ENCODE measurements around the gene TPSAB1. TPM values are rescaled to one million over a fixed set of nuclear protein-coding genes. Genes with fewer than 3 reads are reported as not detected.

Gene TPSAB1
- total RNA-seq, 2 experiments from 2014 or later: not detected

DNA sequence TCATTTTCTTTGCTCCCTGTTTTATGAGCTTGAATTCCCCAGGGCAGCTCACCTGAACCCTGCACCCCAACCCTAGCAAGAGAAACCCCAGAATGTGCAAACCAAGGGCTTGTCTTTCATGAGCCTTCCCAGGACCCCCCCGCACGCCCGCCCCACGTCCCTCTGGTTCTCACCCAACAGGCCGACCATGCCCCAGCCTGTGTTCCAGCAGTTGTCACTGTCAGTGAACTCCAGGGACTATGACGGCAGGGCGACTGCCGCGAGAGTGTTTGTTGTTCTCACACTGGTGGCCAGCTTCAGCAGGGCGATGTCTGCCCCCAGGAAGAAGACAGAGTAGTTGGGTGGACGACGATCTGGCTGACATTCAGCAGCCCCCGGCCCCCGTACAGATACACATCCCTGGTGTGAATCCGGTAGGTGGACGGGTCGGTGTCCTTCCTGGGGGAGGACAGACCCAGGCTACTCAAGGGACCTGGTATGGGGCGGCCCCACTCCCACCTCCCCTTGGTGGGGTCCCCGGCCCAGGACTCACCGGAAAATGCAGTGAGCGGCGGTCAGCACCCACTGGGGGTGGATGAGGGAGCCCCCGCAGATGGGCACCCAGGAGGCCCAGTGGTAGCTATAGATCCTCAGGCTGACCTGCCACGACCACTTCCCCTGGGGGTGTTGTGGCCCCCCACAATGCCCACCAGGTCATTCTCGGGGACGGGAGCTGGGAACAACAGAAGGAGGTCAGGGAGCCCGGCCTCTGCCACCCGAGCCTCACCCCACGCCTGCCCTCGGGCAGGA lies 35.5 kb downstream of the TPSAB1 start:
- Histone ChIP-seq H3K4me2 (ENCODE audit: low read length) (no peak overlapping the region), H3K9me2 (ENCODE audit: insufficient read depth, low read length) (no peaks in the 10 kb centered on the region), H2AFZ (ENCODE audit: low read length) (no peak overlapping the region), H3K9me3 (ENCODE audit: low read length) (no peaks in the 10 kb centered on the region), H3K36me3 (ENCODE audit: insufficient read depth, low read length) (no peaks in the 10 kb centered on the region), H4K20me1 (ENCODE audit: insufficient read depth, low read length) (no peaks in the 10 kb centered on the region), H3K27ac (ENCODE audit: low read depth, low read length, poor library complexity, severe bottlenecking) (no peak overlapping the region), H3K4me1 (ENCODE audit: insufficient read depth, low read length, poor library complexity, severe bottlenecking) (no peaks in the 10 kb centered on the region), H3K79me2 (ENCODE audit: insufficient read depth, low read depth, low read length) (no peaks in the 10 kb centered on the region), H3K4me3 (ENCODE audit: low read depth, low read length, poor library complexity, severe bottlenecking) (no peak overlapping the region)
- no peak for TF ChIP-seq EZH2phosphoT487 (IDR thresholded peaks at IDR 0.05; ENCODE audit: borderline replicate concordance, low read depth, low read length)
- TF ChIP-seq, protein P1, sequence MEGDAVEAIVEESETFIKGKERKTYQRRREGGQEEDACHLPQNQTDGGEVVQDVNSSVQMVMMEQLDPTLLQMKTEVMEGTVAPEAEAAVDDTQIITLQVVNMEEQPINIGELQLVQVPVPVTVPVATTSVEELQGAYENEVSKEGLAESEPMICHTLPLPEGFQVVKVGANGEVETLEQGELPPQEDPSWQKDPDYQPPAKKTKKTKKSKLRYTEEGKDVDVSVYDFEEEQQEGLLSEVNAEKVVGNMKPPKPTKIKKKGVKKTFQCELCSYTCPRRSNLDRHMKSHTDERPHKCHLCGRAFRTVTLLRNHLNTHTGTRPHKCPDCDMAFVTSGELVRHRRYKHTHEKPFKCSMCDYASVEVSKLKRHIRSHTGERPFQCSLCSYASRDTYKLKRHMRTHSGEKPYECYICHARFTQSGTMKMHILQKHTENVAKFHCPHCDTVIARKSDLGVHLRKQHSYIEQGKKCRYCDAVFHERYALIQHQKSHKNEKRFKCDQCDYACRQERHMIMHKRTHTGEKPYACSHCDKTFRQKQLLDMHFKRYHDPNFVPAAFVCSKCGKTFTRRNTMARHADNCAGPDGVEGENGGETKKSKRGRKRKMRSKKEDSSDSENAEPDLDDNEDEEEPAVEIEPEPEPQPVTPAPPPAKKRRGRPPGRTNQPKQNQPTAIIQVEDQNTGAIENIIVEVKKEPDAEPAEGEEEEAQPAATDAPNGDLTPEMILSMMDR (conservative IDR thresholded peaks at IDR 0.05; ENCODE audit: low read length): no peak
- DNase-seq (ENCODE audit: low spot score): no peak
- no TSS peak for BruUV-seq (replicated peaks)
- intact Hi-C loops (cut with micrococcal nuclease; ENCODE audit: unreplicated experiment): no loop called here
- POLR2A ChIA-PET: no interaction called here
- CTCF ChIA-PET (ENCODE audit: unreplicated experiment): no interaction called here

- no peaks in the 10 kb centered on the region for H3K9me2 ChIP-seq (ENCODE audit: insufficient read depth, low read length)
- H4K20me1 ChIP-seq (ENCODE audit: insufficient read depth, low read length): no peaks in the 10 kb centered on the region
- H3K4me2 ChIP-seq (ENCODE audit: low read length): no peak overlapping the region
- H3K36me3 ChIP-seq (ENCODE audit: insufficient read depth, low read length): no peaks in the 10 kb centered on the region
- H3K27ac ChIP-seq (ENCODE audit: low read depth, low read length, poor library complexity, severe bottlenecking): no peak overlapping the region
- ChIA-PET CTCF (ENCODE audit: unreplicated experiment) (no interaction called here), POLR2A (no interaction called here)
- H2AFZ ChIP-seq (ENCODE audit: low read length): no peak overlapping the region
- no peaks in the 10 kb centered on the region for H3K9me3 ChIP-seq (ENCODE audit: low read length)
- H3K4me3 ChIP-seq (ENCODE audit: low read depth, low read length, poor library complexity, severe bottlenecking): no peak overlapping the region
- no peaks in the 10 kb centered on the region for H3K4me1 ChIP-seq (ENCODE audit: insufficient read depth, low read length, poor library complexity, severe bottlenecking)
- DNase-seq (ENCODE audit: low spot score): no peak
- no peaks in the 10 kb centered on the region for H3K79me2 ChIP-seq (ENCODE audit: insufficient read depth, low read depth, low read length)
- TF ChIP-seq, protein P1 (conservative IDR thresholded peaks at IDR 0.05; ENCODE audit: low read length): no peak
- no peak for TF ChIP-seq EZH2phosphoT487 (IDR thresholded peaks at IDR 0.05; ENCODE audit: borderline replicate concordance, low read depth, low read length)
- intact Hi-C loops (cut with micrococcal nuclease; ENCODE audit: unreplicated experiment): no loop called here
- no TSS peak for BruUV-seq (replicated peaks)
Observed at GRCh38 chr16:1276580-1276878, 36.0 kb downstream of the TPSAB1 start.

GRCh38 chr16:1277151-1277598 lies 36.7 kb downstream of the TPSAB1 start:
- Histone ChIP-seq H3K36me3 (ENCODE audit: insufficient read depth, low read length) (no peaks in the 10 kb centered on the region), H3K4me1 (ENCODE audit: insufficient read depth, low read length, poor library complexity, severe bottlenecking) (no peaks in the 10 kb centered on the region), H2AFZ (ENCODE audit: low read length) (no peak overlapping the region), H3K4me3 (ENCODE audit: low read depth, low read length, poor library complexity, severe bottlenecking) (no peak overlapping the region), H3K79me2 (ENCODE audit: insufficient read depth, low read depth, low read length) (no peaks in the 10 kb centered on the region), H3K4me2 (ENCODE audit: low read length) (no peak overlapping the region), H3K27ac (ENCODE audit: low read depth, low read length, poor library complexity, severe bottlenecking) (no peak overlapping the region), H3K9me3 (ENCODE audit: low read length) (no peaks in the 10 kb centered on the region), H3K9me2 (ENCODE audit: insufficient read depth, low read length) (no peaks in the 10 kb centered on the region), H4K20me1 (ENCODE audit: insufficient read depth, low read length) (no peaks in the 10 kb centered on the region)
- CTCF ChIA-PET (ENCODE audit: unreplicated experiment): no interaction called here
- intact Hi-C loops (cut with micrococcal nuclease; ENCODE audit: unreplicated experiment): no loop called here
- BruUV-seq (replicated peaks): no TSS peak
- no peak for DNase-seq (ENCODE audit: low spot score)
- TF ChIP-seq EZH2phosphoT487 (IDR thresholded peaks at IDR 0.05; ENCODE audit: borderline replicate concordance, low read depth, low read length): no peak
- TF ChIP-seq, protein P1 (conservative IDR thresholded peaks at IDR 0.05; ENCODE audit: low read length): no peak
- POLR2A ChIA-PET: no interaction called here

Measured in OCI-LY7 (cell line).